OCI-LY7 (cell line): ENCODE measurements around the gene NIBAN1.

Experiments
- EZH2phosphoT487 ChIP-seq: fragments of 200-600 bp; sonication (generic); IDR thresholded peaks from 2 replicates; pipeline ENCODE4 v1.6.1; 2018; ENCODE audit warnings: low read depth, borderline replicate concordance, mild to moderate bottlenecking, mixed run types, antibody characterized with exemption, low read length, moderate library complexity, mixed read lengths
- TF ChIP-seq, protein P1 (sequence below): fragments of 200-600 bp; sonication (generic); conservative IDR thresholded peaks from 2 replicates; pipeline ENCODE4 v1.5.1; 2014; ENCODE audit warnings: mild to moderate bottlenecking, antibody characterized with exemption, low read length, moderate library complexity, mixed read lengths

- TF ChIP-seq, protein P1, sequence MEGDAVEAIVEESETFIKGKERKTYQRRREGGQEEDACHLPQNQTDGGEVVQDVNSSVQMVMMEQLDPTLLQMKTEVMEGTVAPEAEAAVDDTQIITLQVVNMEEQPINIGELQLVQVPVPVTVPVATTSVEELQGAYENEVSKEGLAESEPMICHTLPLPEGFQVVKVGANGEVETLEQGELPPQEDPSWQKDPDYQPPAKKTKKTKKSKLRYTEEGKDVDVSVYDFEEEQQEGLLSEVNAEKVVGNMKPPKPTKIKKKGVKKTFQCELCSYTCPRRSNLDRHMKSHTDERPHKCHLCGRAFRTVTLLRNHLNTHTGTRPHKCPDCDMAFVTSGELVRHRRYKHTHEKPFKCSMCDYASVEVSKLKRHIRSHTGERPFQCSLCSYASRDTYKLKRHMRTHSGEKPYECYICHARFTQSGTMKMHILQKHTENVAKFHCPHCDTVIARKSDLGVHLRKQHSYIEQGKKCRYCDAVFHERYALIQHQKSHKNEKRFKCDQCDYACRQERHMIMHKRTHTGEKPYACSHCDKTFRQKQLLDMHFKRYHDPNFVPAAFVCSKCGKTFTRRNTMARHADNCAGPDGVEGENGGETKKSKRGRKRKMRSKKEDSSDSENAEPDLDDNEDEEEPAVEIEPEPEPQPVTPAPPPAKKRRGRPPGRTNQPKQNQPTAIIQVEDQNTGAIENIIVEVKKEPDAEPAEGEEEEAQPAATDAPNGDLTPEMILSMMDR, result no peak
- TF ChIP-seq EZH2phosphoT487, result no peak
Observed at GRCh38 chr1:185016880-185017279, 42.6 kb upstream of the NIBAN1 start.
